ES-I3 (cell line): Measurements from ENCODE around the gene RAB15.
A peak's percentile ranks its signal among the peaks of the same experiment; 100 is the strongest.
"Not testable (repeated sequence)": the region's sequence is repeated elsewhere in the genome, so short reads cannot be mapped to it uniquely, and the experiment has no call there.

ENCODE experiments used
- H3K36me3 ChIP-seq: 2 replicates; pipeline ENCODE4 v1.6.1; 2013; ENCODE audit warnings: mild to moderate bottlenecking, low read length, control low read depth, moderate library complexity; ENCODE audit not compliant: insufficient read depth
- H3K4me1 ChIP-seq: 2 replicates; pipeline ENCODE4 v1.6.1; 2013; ENCODE audit warnings: mild to moderate bottlenecking, control low read depth, low read length; ENCODE audit not compliant: insufficient read depth
- H3K9ac ChIP-seq: 2 replicates; pipeline ENCODE4 v1.6.1; 2013; ENCODE audit warnings: low read depth, mild to moderate bottlenecking, low read length, moderate library complexity
- H3K9me3 ChIP-seq: 2 replicates; pipeline ENCODE4 v1.6.1; 2013; ENCODE audit warnings: mild to moderate bottlenecking, low read length, moderate library complexity; ENCODE audit not compliant: control insufficient read depth, insufficient read depth

Gene RAB15

GRCh38 chr14:64929014-64929359 is 43.1 kb downstream of the RAB15 start:
- Histone ChIP-seq H3K4me1 (peaks cover 6% of the 10 kb centered on the region; the same call in 1 of the 2 replicates), H3K36me3 (peaks cover 5% of the 10 kb centered on the region), H3K9ac (no peak overlapping the region; the same call in 1 of the 2 replicates), H3K9me3 (no peaks in the 10 kb centered on the region)

DNA sequence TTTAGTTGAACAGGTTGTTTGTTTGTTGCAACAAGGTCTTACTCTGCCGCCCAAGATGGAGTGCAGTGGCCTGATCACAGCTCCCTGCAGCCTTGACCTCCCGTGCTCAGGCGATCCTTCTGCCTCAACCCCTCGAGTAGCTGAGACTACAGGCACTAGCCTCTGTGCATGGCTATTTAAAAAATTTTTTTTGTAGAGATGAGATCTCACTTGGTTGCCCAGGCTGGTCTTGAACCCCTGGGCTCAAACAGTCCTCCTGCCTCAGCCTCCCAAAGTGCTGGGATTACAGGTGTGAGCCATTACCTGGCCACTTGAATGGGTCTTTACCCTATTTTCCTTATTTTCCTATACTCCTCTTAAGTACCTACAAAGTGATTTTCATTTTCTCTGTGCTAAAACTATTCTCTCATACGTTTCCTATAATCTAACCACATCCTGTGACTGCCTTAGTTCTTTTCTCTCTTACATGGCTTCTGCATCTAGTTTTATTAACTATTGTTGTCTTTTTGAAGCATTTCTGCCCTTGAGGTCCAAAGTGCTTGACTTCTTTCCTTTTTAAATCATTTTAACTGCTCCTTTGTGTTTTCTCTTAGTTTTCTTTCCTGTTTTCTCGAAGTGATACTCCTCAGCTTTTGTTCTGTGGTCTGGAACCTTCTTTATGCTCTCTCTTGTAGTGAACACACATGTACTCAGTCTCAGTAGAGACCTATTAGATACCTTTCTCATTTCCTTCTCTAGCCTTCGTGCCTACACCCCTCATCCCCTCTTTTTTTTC is 43.7 kb downstream of the RAB15 start:
- Histone ChIP-seq H3K36me3 (peaks cover 5% of the 10 kb centered on the region), H3K9me3 (no peaks in the 10 kb centered on the region), H3K4me1 (peaks cover 6% of the 10 kb centered on the region; the same call in 1 of the 2 replicates), H3K9ac (no peak overlapping the region)

DNA sequence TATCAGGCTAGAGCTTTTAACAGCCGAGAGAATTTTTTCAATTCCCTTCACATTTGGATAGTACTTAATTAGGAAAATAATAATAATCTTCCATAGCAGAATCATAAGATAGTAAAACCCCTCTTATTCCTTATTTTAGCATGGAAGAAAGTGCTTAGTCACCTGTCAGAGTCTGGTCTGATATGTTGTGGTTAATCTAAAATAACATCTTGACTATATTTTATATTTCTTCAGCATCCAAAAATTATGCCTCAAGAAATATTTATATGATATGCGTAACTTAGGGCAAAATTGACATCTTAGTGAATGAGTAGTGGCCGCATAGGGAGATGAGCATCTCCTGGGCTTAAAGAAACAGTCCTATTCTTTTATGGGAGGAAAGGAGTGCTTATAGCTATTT is 45.1 kb downstream of the RAB15 start:
- H3K9ac ChIP-seq: no peak overlapping the region

DNA sequence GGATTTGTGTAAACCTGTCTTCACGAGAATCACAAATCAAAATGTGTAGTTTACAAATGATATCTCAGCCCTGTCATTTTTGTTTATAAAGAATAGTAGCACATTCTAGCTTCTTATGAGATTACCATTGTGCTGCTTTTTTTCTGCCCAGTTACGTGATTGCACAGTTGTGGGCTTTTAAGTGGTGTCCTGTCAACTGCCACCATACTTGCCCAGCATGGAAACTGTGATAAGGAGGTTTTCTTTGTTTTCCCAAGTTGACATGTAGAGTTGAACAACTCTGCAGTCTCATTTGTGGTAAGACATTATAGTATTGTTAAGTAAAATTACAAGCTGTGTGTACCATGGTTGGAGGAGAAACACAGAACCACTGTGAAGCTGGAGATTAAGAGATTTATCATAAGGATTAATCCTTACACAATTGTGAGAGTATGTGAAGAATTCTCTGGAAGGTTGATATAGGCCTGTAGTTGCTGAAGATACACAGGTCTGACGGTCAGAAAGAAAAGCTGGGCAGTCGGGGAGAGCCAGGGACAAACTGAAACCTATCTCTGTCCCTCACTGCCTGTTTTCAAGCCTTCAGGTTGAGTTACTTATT is 45.6 kb downstream of the RAB15 start:
- H3K4me1 ChIP-seq: peaks cover 6% of the 10 kb centered on the region; the same call in 1 of the 2 replicates
- H3K9me3 ChIP-seq: no peaks in the 10 kb centered on the region
- H3K36me3 ChIP-seq: peaks cover 5% of the 10 kb centered on the region
- no peak overlapping the region for H3K9ac ChIP-seq

More for the DNA sequence above, 45.1 kb downstream of the RAB15 start:
- peaks cover 6% of the 10 kb centered on the region; the same call in 1 of the 2 replicates for H3K4me1 ChIP-seq
- H3K9me3 ChIP-seq: no peaks in the 10 kb centered on the region
- peaks cover 5% of the 10 kb centered on the region for H3K36me3 ChIP-seq

DNA sequence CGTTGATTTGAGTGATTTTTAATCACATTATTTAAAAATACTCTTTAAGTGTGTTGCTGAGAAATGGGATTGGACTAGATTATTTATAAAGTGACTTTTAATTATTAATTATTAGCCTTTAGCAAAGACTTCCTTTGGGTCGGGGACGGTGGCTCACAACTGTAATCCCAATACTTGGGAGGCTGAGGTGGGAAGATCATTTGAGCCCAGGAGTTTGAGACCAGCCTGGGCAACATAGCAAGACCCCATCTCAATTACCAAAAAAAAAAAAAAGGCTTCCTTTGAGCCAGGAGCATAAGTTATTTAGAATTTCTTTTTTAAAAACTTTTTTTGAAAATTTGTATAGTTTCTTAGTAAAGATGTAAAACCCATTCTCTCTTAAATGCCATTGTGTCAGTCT is 49.1 kb downstream of the RAB15 start:
- H3K36me3 ChIP-seq: peaks cover 2% of the 10 kb centered on the region
- H3K9me3 ChIP-seq: no peaks in the 10 kb centered on the region
- H3K9ac ChIP-seq: no peak overlapping the region
- no peaks in the 10 kb centered on the region for H3K4me1 ChIP-seq

DNA sequence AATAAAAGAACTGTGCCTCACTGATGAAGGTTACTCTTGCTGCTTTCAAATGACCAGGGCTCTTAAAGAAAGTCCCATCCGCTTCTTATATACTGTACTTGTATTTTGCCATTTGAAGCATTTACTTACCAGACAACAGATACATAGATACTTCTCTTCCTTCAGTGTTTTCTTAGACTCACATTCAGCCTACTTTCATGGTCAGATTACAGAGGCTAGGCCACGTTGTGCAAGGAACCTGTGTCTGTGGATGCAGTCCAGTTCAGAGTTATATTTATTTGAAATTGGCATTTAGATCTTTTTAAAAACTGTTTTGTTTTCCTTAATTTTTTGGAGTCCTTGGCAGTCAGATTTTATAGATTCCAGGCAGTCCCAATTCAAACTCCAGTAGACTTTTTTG is 51.7 kb downstream of the RAB15 start:
- H3K9me3 ChIP-seq: no peaks in the 10 kb centered on the region
- H3K36me3 ChIP-seq: no peaks in the 10 kb centered on the region; the same call in 1 of the 2 replicates
- 0 out of 2 replicates have a peak, but pooled peaks cover under 1% of the 10 kb centered on the region for H3K4me1 ChIP-seq
- no peak overlapping the region for H3K9ac ChIP-seq

DNA sequence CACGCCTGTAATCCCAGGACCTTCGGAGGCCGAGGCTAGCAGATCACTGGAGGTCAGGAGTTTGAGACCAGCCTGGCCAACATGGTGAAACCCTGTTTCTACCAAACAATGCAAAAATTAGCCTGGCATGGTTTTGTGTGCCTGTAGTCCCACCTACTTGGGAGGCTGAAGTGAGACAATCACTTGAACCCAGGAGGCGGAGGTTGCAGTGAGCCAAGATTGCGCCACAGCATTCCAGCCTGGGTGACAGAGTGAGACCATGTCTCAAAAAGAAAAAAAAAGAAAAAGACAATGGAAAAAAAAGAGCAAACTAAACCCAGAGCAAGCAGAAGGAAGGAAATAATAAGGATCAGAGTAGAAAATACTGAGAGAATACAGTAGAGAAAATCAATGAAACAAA is 52.5 kb downstream of the RAB15 start:
- Histone ChIP-seq H3K9me3 (no peaks in the 10 kb centered on the region), H3K36me3 (no peaks in the 10 kb centered on the region; the same call in 1 of the 2 replicates), H3K4me1 (peaks cover 4% of the 10 kb centered on the region; the same call in 1 of the 2 replicates), H3K9ac (no peak overlapping the region)

- Histone ChIP-seq H3K36me3 (no peaks in the 10 kb centered on the region; the same call in 1 of the 2 replicates), H3K9ac (no peak overlapping the region), H3K9me3 (no peaks in the 10 kb centered on the region), H3K4me1 (peaks cover 4% of the 10 kb centered on the region; the same call in 1 of the 2 replicates)
Measured at GRCh38 chr14:64919215-64919614, 52.9 kb downstream of the RAB15 start.

- peaks cover 4% of the 10 kb centered on the region; the same call in 1 of the 2 replicates for H3K4me1 ChIP-seq
- no peaks in the 10 kb centered on the region for H3K9me3 ChIP-seq
- H3K9ac ChIP-seq: no peak overlapping the region
Measured at GRCh38 chr14:64918216-64918615, 53.9 kb downstream of the RAB15 start.

DNA sequence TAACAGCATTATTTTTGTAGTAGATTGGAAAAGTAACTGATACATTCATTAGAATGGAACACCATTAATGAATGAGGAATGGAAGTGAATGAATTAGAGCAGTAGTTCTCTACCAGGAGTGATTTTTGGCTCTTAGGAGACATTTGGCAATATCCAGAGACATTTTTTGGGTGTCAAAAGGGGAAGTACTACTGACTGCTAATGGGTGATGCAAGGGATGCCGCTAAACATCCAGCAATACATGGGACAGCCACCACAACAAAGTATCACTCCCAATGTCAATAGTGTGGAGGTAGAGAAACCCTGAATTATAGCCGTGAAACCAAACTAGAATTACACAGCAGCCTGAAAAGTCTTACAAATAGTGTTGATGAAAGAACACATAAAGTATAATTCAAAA is 56.3 kb downstream of the RAB15 start:
- H3K9me3 ChIP-seq: no peaks in the 10 kb centered on the region
- H3K4me1 ChIP-seq: peaks cover 4% of the 10 kb centered on the region; the same call in 1 of the 2 replicates
- no peaks in the 10 kb centered on the region for H3K36me3 ChIP-seq
- H3K9ac ChIP-seq: no peak overlapping the region

More at GRCh38 chr14:64918216-64918615, 53.9 kb downstream of the RAB15 start:
- no peaks in the 10 kb centered on the region for H3K36me3 ChIP-seq

DNA sequence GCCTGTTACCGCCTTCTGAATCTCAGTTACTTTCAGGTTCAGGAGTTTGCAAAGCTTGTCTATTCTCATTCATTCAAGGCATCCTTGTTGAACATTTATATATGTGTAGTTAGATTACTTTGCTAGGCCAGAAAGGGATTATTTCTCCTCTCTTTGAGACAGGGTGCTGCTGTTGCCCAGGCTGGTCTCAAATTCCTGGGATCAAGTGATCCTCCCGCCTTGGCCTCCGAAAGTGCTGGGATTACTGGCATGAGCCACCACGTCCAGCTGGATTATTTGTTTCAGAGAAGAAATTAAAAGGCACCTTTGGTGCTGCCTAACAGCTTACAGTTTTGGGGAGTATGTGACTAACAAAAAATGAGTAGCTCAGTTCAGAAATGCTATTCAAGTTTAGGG is 57.1 kb downstream of the RAB15 start:
- Histone ChIP-seq H3K36me3 (no peaks in the 10 kb centered on the region), H3K4me1 (peaks cover 4% of the 10 kb centered on the region; the same call in 1 of the 2 replicates), H3K9ac (peak overlapping the region; percentile 80), H3K9me3 (no peaks in the 10 kb centered on the region)

DNA sequence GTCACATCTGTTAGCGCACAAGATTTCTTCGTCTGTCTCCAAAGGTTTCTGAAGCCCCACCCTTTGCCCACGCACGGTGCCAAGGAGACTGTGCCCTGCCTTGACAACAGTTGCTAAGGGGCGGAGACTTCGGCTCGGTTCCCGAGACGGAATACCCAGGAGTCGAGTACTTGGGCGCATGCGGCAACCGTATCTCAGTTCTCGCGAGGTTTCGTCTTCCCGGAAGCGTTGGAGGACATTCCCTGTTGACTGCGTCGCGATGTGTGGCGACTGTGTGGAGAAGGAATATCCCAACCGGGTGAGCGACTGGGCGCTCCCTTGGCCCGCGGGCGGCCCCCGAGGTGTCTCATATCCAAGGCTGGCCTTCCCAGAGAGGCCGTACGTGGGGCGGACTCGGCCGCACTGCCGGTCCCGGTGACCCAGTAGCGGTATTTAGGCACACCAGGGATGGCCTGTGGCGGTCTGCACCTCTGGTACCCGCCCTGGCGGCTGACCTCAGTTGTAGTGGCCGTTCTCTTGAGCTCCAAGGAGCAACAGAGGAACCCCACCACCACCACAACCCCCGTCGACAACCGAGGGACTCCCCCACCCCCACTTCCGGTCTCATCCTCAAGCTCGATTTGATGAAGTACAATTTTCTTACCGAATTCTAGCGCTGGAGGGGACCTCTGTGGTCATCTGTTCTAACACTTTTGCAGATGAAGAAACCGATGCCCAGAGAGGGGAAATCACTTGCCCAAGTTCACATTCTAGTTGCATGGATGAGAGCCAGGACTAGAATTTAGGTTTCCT is 57.7 kb downstream of the RAB15 start, which contains the start of gene CHURC1:
CHURC1 (plus strand) TSS at position 219 of the 792 bp plus-strand sequence; CDS start at position 260, 41 bp downstream.
- no peaks in the 10 kb centered on the region for H3K36me3 ChIP-seq
- peaks cover 4% of the 10 kb centered on the region; the same call in 1 of the 2 replicates for H3K4me1 ChIP-seq
- no peaks in the 10 kb centered on the region for H3K9me3 ChIP-seq
- H3K9ac ChIP-seq: peak within 1 kb of the TSS; percentile 80

DNA sequence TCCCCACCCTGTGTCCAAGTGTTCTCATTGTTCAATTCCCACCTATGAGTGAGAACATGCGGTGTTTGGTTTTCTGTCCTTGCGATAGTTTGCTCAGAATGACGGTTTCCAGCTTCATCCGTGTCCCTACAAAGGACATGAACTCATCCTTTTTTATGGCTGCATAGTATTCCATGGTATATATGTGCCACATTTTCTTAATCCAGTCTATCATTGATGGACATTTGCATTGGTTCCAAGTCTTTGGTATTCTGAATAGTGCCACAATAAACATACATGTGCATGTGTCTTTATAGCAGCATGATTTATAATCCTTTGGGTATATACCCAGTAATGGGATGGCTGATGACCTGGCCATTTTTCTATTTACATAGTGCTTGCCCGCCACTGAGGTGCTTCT is 58.7 kb downstream of the RAB15 start:
- H3K9ac ChIP-seq: not testable (repeated sequence)

GRCh38 chr14:64912261-64912660 is 59.9 kb downstream of the RAB15 start:
- Histone ChIP-seq H3K9ac (no peak overlapping the region), H3K4me1 (peaks cover 4% of the 10 kb centered on the region; the same call in 1 of the 2 replicates), H3K9me3 (no peaks in the 10 kb centered on the region), H3K36me3 (no peaks in the 10 kb centered on the region)

More for the DNA sequence above, 58.7 kb downstream of the RAB15 start:
- H3K4me1 ChIP-seq, H3K36me3 ChIP-seq, H3K9me3 ChIP-seq: not testable (repeated sequence)
